ENCODE measurements around the gene PLA2G4F.
A peak's percentile ranks its signal among the peaks of the same experiment; 100 is the strongest.

PLA2G4F gene

GRCh38 chr15:42145546-42146455 lies 10.6 kb downstream of the PLA2G4F start:
- H3K79me1 ChIP-seq (replicated peaks; ENCODE audit: low read length, poor library complexity, severe bottlenecking): no peaks in the 10 kb centered on the region
- H3K36me3 ChIP-seq (ENCODE audit: control insufficient read depth in 1 of 2, insufficient read depth in 2 of 2, low read depth in 1 of 2, low read length in 2 of 2): no peaks in the 10 kb centered on the region
- no peak overlapping the region for H3K14ac ChIP-seq (ENCODE audit: low read length in 2 of 2)
- H3K27ac ChIP-seq (ENCODE audit: low read length, poor library complexity, severe bottlenecking): no peak overlapping the region
- H3K4me1 ChIP-seq (ENCODE audit: control insufficient read depth, insufficient read depth, low read depth, low read length): no peaks in the 10 kb centered on the region
- H2BK12ac ChIP-seq (ENCODE audit: low read length in 2 of 2): no peak overlapping the region
- H4K8ac ChIP-seq (ENCODE audit: low read length): no peak overlapping the region
- no peak for DNase-seq
- H2BK120ac ChIP-seq (ENCODE audit: low read depth, low read length): no peak overlapping the region
- H3K9me3 ChIP-seq (ENCODE audit: control insufficient read depth, low read length): no peaks in the 10 kb centered on the region
- no peak overlapping the region for H2AK5ac ChIP-seq (ENCODE audit: low read length, severe bottlenecking)
- no peak overlapping the region for H3K4ac ChIP-seq (ENCODE audit: low read depth in 1 of 2, low read length in 2 of 2)
- H4K91ac ChIP-seq (ENCODE audit: low read length): no peak overlapping the region
- H3K23ac ChIP-seq (ENCODE audit: low read length in 2 of 2): no peak overlapping the region
- no peak overlapping the region for H2BK5ac ChIP-seq (ENCODE audit: low read depth, low read length, poor library complexity, severe bottlenecking)
- H3K18ac ChIP-seq (ENCODE audit: low read depth in 1 of 2, low read length in 2 of 2): no peak overlapping the region
- no peak overlapping the region for H3K9ac ChIP-seq (ENCODE audit: low read length)
- WGBS: 77% methylated on average over 29 of the region's 29 CpGs
- peaks cover 49 to 91% of the 10 kb centered on the region in 2 experiments for H3K27me3 ChIP-seq (ENCODE audit: control insufficient read depth in 1 of 2, insufficient read depth in 1 of 2, low read length in 2 of 2)
- H2BK15ac ChIP-seq (ENCODE audit: low read depth, poor library complexity, severe bottlenecking): no peak overlapping the region
- peak overlapping the region in 1 of 2 experiments; percentile 5 for H3K4me3 ChIP-seq (ENCODE audit: insufficient read depth in 1 of 2, low read depth in 1 of 2, low read length in 2 of 2)
- no peak overlapping the region for H3K4me2 ChIP-seq (ENCODE audit: low read length, poor library complexity, severe bottlenecking)
- H2AFZ ChIP-seq (ENCODE audit: low read depth, low read length): no peak overlapping the region

GRCh38 chr15:42144841-42145375 lies 11.5 kb downstream of the PLA2G4F start:
- Histone ChIP-seq H3K23ac (ENCODE audit: low read length in 2 of 2) (no peak overlapping the region), H3K4me1 (ENCODE audit: control insufficient read depth, insufficient read depth, low read depth, low read length) (no peaks in the 10 kb centered on the region), H3K4me3 (ENCODE audit: insufficient read depth in 1 of 2, low read depth in 1 of 2, low read length in 2 of 2) (no peak overlapping the region), H2BK5ac (ENCODE audit: low read depth, low read length, poor library complexity, severe bottlenecking) (no peak overlapping the region), H3K27me3 (ENCODE audit: control insufficient read depth in 1 of 2, insufficient read depth in 1 of 2, low read length in 2 of 2) (peaks cover 58 to 89% of the 10 kb centered on the region in 2 experiments), H3K4me2 (ENCODE audit: low read length, poor library complexity, severe bottlenecking) (no peak overlapping the region), H3K79me1 (replicated peaks; ENCODE audit: low read length, poor library complexity, severe bottlenecking) (no peaks in the 10 kb centered on the region), H4K8ac (ENCODE audit: low read length) (no peak overlapping the region), H3K18ac (ENCODE audit: low read depth in 1 of 2, low read length in 2 of 2) (no peak overlapping the region), H2BK120ac (ENCODE audit: low read depth, low read length) (no peak overlapping the region), H2AFZ (ENCODE audit: low read depth, low read length) (no peak overlapping the region), H3K4ac (ENCODE audit: low read depth in 1 of 2, low read length in 2 of 2) (no peak overlapping the region), H3K9ac (ENCODE audit: low read length) (no peak overlapping the region), H3K27ac (ENCODE audit: low read length, poor library complexity, severe bottlenecking) (no peak overlapping the region), H2BK12ac (ENCODE audit: low read length in 2 of 2) (no peak overlapping the region), H3K36me3 (ENCODE audit: control insufficient read depth in 1 of 2, insufficient read depth in 2 of 2, low read depth in 1 of 2, low read length in 2 of 2) (no peaks in the 10 kb centered on the region), H2AK5ac (ENCODE audit: low read length, severe bottlenecking) (no peak overlapping the region), H4K91ac (ENCODE audit: low read length) (no peak overlapping the region), H3K9me3 (ENCODE audit: control insufficient read depth, low read length) (no peaks in the 10 kb centered on the region), H3K14ac (ENCODE audit: low read length in 2 of 2) (no peak overlapping the region), H2BK15ac (ENCODE audit: low read depth, poor library complexity, severe bottlenecking) (no peak overlapping the region)
- DNase-seq: no peak
- 67% methylated on average over 9 of the region's 9 CpGs for WGBS

- WGBS: 87% methylated on average over 15 of the region's 18 CpGs
- Histone ChIP-seq H4K8ac (ENCODE audit: low read length) (no peak overlapping the region), H2BK120ac (ENCODE audit: low read depth, low read length) (no peak overlapping the region), H3K4me3 (ENCODE audit: insufficient read depth in 1 of 2, low read depth in 1 of 2, low read length in 2 of 2) (no peak overlapping the region), H2BK15ac (ENCODE audit: low read depth, poor library complexity, severe bottlenecking) (no peak overlapping the region), H3K36me3 (ENCODE audit: control insufficient read depth in 1 of 2, insufficient read depth in 2 of 2, low read depth in 1 of 2, low read length in 2 of 2) (no peaks in the 10 kb centered on the region), H3K4me2 (ENCODE audit: low read length, poor library complexity, severe bottlenecking) (no peak overlapping the region), H3K18ac (ENCODE audit: low read depth in 1 of 2, low read length in 2 of 2) (no peak overlapping the region), H3K14ac (ENCODE audit: low read length in 2 of 2) (no peak overlapping the region), H3K9ac (ENCODE audit: low read length) (no peak overlapping the region), H4K91ac (ENCODE audit: low read length) (no peak overlapping the region), H3K9me3 (ENCODE audit: control insufficient read depth, low read length) (no peaks in the 10 kb centered on the region), H3K79me1 (replicated peaks; ENCODE audit: low read length, poor library complexity, severe bottlenecking) (no peaks in the 10 kb centered on the region), H2AFZ (ENCODE audit: low read depth, low read length) (no peak overlapping the region), H3K27ac (ENCODE audit: low read length, poor library complexity, severe bottlenecking) (no peak overlapping the region), H2AK5ac (ENCODE audit: low read length, severe bottlenecking) (no peak overlapping the region), H2BK5ac (ENCODE audit: low read depth, low read length, poor library complexity, severe bottlenecking) (no peak overlapping the region), H2BK12ac (ENCODE audit: low read length in 2 of 2) (no peak overlapping the region), H3K27me3 (ENCODE audit: control insufficient read depth in 1 of 2, insufficient read depth in 1 of 2, low read length in 2 of 2) (peaks cover 67 to 89% of the 10 kb centered on the region in 2 experiments), H3K4me1 (ENCODE audit: control insufficient read depth, insufficient read depth, low read depth, low read length) (no peaks in the 10 kb centered on the region), H3K23ac (ENCODE audit: low read length in 2 of 2) (no peak overlapping the region), H3K4ac (ENCODE audit: low read depth in 1 of 2, low read length in 2 of 2) (no peak overlapping the region)
- no peak for DNase-seq
Measured at GRCh38 chr15:42143866-42144625, 12.4 kb downstream of the PLA2G4F start.

- Histone ChIP-seq H3K27me3 (ENCODE audit: control insufficient read depth in 1 of 2, insufficient read depth in 1 of 2, low read length in 2 of 2) (peaks cover 74 to 89% of the 10 kb centered on the region in 2 experiments), H2AFZ (ENCODE audit: low read depth, low read length) (no peak overlapping the region), H3K14ac (ENCODE audit: low read length in 2 of 2) (no peak overlapping the region), H3K18ac (ENCODE audit: low read depth in 1 of 2, low read length in 2 of 2) (no peak overlapping the region), H3K9me3 (ENCODE audit: control insufficient read depth, low read length) (no peaks in the 10 kb centered on the region), H3K79me1 (replicated peaks; ENCODE audit: low read length, poor library complexity, severe bottlenecking) (no peaks in the 10 kb centered on the region), H3K4me2 (ENCODE audit: low read length, poor library complexity, severe bottlenecking) (no peak overlapping the region), H3K36me3 (ENCODE audit: control insufficient read depth in 1 of 2, insufficient read depth in 2 of 2, low read depth in 1 of 2, low read length in 2 of 2) (no peaks in the 10 kb centered on the region), H2BK120ac (ENCODE audit: low read depth, low read length) (no peak overlapping the region), H2BK5ac (ENCODE audit: low read depth, low read length, poor library complexity, severe bottlenecking) (no peak overlapping the region), H3K4me3 (ENCODE audit: insufficient read depth in 1 of 2, low read depth in 1 of 2, low read length in 2 of 2) (no peak overlapping the region), H3K23ac (ENCODE audit: low read length in 2 of 2) (no peak overlapping the region), H3K9ac (ENCODE audit: low read length) (no peak overlapping the region), H2AK5ac (ENCODE audit: low read length, severe bottlenecking) (no peak overlapping the region), H3K4ac (ENCODE audit: low read depth in 1 of 2, low read length in 2 of 2) (no peak overlapping the region), H3K4me1 (ENCODE audit: control insufficient read depth, insufficient read depth, low read depth, low read length) (no peaks in the 10 kb centered on the region), H4K91ac (ENCODE audit: low read length) (no peak overlapping the region), H3K27ac (ENCODE audit: low read length, poor library complexity, severe bottlenecking) (no peak overlapping the region), H2BK15ac (ENCODE audit: low read depth, poor library complexity, severe bottlenecking) (no peak overlapping the region), H2BK12ac (ENCODE audit: low read length in 2 of 2) (no peak overlapping the region), H4K8ac (ENCODE audit: low read length) (no peak overlapping the region)
- DNase-seq: no peak
- 84% methylated on average over 4 of the region's 4 CpGs for WGBS
Measured at GRCh38 chr15:42143356-42143755, 13.1 kb downstream of the PLA2G4F start.
